ENCODE measurements around the gene EIF5A2. TPM values are rescaled to one million over a fixed set of nuclear protein-coding genes. Genes with fewer than 3 reads are reported as not detected.

Gene EIF5A2
- total RNA-seq, 1 experiment from 2014 or later, result 12.4 TPM

DNA sequence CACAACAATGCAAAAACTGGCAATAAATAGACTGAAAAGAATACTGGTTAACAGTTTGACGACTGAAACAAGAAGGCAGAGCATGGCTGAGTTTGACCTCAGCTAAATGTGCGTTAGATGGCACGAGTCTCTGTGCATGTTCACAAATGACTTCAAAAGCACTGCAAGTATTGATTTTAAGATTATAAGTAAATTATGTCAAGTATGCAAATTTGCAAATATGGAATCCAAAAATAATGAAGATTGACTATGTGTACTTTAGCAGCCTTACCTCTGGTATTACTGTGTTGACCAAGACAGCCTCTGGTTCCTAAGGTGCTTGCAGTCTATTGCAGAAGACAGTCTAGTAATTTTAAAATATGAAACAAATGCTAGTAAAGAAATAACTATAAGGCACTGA, 2.6 kb upstream of the EIF5A2 start:
- intact Hi-C loops (cut with micrococcal nuclease; ENCODE audit: unreplicated experiment), result no loop called here
- Histone ChIP-seq H3K9me3 (ENCODE audit: insufficient read depth, low read depth) (peaks cover 12% of the 10 kb centered on the region; the same call in 1 of the 2 replicates), H3K27me3 (ENCODE audit: insufficient read depth, low read depth) (no peaks in the 10 kb centered on the region), H3F3A (ENCODE audit: insufficient read depth, low read depth) (peaks cover 24% of the 10 kb centered on the region), H3K36me3 (ENCODE audit: low read depth) (no peaks in the 10 kb centered on the region), H4K20me1 (ENCODE audit: insufficient read depth) (no peaks in the 10 kb centered on the region), H3K4me2 (no peak overlapping the region), H3K79me2 (ENCODE audit: low read depth) (peaks cover 18% of the 10 kb centered on the region), H3K9me2 (ENCODE audit: insufficient read depth) (no peaks in the 10 kb centered on the region), H3K27ac (no peak overlapping the region), H2AFZ (no peak overlapping the region), H3K4me1 (replicated peaks; ENCODE audit: insufficient read depth) (peaks cover 24% of the 10 kb centered on the region), H3K4me3 (no peak overlapping the region)
- no peak for DNase-seq
- ChIA-PET POLR2A (ENCODE audit: unreplicated experiment) (no interaction called here), CTCF (no interaction called here)
- BruUV-seq (replicated peaks), result no TSS peak
- TF ChIP-seq, protein P1, sequence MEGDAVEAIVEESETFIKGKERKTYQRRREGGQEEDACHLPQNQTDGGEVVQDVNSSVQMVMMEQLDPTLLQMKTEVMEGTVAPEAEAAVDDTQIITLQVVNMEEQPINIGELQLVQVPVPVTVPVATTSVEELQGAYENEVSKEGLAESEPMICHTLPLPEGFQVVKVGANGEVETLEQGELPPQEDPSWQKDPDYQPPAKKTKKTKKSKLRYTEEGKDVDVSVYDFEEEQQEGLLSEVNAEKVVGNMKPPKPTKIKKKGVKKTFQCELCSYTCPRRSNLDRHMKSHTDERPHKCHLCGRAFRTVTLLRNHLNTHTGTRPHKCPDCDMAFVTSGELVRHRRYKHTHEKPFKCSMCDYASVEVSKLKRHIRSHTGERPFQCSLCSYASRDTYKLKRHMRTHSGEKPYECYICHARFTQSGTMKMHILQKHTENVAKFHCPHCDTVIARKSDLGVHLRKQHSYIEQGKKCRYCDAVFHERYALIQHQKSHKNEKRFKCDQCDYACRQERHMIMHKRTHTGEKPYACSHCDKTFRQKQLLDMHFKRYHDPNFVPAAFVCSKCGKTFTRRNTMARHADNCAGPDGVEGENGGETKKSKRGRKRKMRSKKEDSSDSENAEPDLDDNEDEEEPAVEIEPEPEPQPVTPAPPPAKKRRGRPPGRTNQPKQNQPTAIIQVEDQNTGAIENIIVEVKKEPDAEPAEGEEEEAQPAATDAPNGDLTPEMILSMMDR (conservative IDR thresholded peaks at IDR 0.05), result no peak
- no peak for TF ChIP-seq EZH2 (IDR thresholded peaks at IDR 0.05; ENCODE audit: low read depth)

DNA sequence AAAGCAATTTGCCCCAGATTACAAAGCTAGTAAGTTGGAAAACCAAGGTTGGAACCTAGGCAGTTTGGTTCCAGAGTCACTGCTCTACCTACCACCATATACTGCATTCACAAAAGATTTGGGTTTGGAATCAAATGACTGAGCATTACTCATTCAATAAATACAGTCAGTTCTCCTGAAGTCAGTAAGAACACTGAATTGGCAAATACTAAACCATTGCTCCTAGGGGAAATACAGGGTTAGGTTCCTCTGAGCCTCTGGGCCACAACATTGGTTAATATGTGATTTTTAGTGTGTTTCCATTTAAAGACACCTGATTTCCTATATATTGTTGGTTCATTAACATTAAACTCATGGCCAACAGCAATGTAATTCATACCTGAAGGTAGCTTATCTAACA, 2.1 kb upstream of the EIF5A2 start:
- DNase-seq, result no peak
- H4K20me1 ChIP-seq (ENCODE audit: insufficient read depth), result no peaks in the 10 kb centered on the region
- no peaks in the 10 kb centered on the region for H3K36me3 ChIP-seq (ENCODE audit: low read depth)
- peaks cover 23% of the 10 kb centered on the region for H3K79me2 ChIP-seq (ENCODE audit: low read depth)
- H3K9me3 ChIP-seq (ENCODE audit: insufficient read depth, low read depth), result peaks cover 12% of the 10 kb centered on the region; the same call in 1 of the 2 replicates
- H3K9me2 ChIP-seq (ENCODE audit: insufficient read depth), result no peaks in the 10 kb centered on the region
- BruUV-seq (replicated peaks), result no TSS peak
- no peak overlapping the region for H2AFZ ChIP-seq
- H3K4me1 ChIP-seq (replicated peaks; ENCODE audit: insufficient read depth), result peaks cover 29% of the 10 kb centered on the region
- CTCF ChIA-PET, result no interaction called here
- 0 out of 2 replicates have a peak overlapping the region, but pooled peaks have one; percentile 86 for H3K27ac ChIP-seq
- no peak overlapping the region for H3K4me3 ChIP-seq
- no peaks in the 10 kb centered on the region for H3K27me3 ChIP-seq (ENCODE audit: insufficient read depth, low read depth)
- peaks cover 24% of the 10 kb centered on the region for H3F3A ChIP-seq (ENCODE audit: insufficient read depth, low read depth)
- intact Hi-C loops (cut with micrococcal nuclease; ENCODE audit: unreplicated experiment), result no loop called here
- TF ChIP-seq, protein P1 (conservative IDR thresholded peaks at IDR 0.05), result no peak
- no peak for TF ChIP-seq EZH2 (IDR thresholded peaks at IDR 0.05; ENCODE audit: low read depth)
- H3K4me2 ChIP-seq, result no peak overlapping the region
- POLR2A ChIA-PET (ENCODE audit: unreplicated experiment), result no interaction called here

DNA sequence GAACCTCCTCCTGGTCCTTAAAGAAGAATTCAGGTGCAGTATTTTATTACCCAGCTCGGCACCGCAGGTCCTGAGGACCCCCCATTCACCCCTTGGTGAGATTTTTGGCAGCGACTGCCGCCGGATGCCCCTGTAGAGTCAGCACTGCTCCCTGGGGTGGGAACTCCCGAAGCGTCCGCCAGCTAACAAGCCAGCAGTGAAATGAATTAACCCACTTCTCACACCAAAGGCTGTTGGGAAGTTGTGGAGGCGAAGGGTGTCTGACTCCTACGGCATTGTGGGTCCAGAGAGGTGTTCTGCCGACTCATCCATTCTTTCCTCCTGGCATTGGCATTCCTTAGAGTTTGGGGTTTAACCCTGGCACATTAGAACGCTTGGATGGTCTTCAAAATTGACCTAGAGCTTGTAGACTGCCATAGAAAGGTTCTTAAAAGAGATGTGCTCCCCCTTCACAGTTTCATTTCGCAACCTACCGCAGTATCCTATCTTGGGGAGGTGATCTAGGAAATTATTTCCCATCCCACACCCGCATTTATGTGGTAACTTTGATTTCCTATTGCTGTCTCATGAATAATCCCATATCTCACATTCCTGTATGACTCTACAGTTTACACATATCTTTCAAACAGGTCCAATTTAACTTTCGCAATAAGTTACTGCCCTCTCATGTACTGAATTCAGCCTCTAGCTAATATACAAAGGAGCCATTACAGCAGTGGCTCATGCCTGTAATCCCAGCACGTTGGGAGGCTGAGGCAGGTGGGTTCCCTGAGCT, 879 bp upstream of the EIF5A2 start:
- Histone ChIP-seq H3K27ac (peak overlapping the region; percentile 86), H3K36me3 (ENCODE audit: low read depth) (no peaks in the 10 kb centered on the region), H3K4me1 (replicated peaks; ENCODE audit: insufficient read depth) (peaks cover 32% of the 10 kb centered on the region), H3K4me3 (peak overlapping the region; percentile 81; the same call in 1 of the 2 replicates), H3F3A (ENCODE audit: insufficient read depth, low read depth) (peaks cover 24% of the 10 kb centered on the region), H3K9me3 (ENCODE audit: insufficient read depth, low read depth) (peaks cover 12% of the 10 kb centered on the region; the same call in 1 of the 2 replicates), H3K9me2 (ENCODE audit: insufficient read depth) (no peaks in the 10 kb centered on the region), H4K20me1 (ENCODE audit: insufficient read depth) (no peaks in the 10 kb centered on the region), H3K4me2 (peak overlapping the region; percentile 94), H3K79me2 (ENCODE audit: low read depth) (peaks cover 27% of the 10 kb centered on the region), H3K27me3 (ENCODE audit: insufficient read depth, low read depth) (no peaks in the 10 kb centered on the region), H2AFZ (peak overlapping the region; percentile 97)
- POLR2A ChIA-PET (ENCODE audit: unreplicated experiment), result interaction anchor here (0.5 to 0.6 kb wide), 2 partner anchors 9 to 41 kb away, joined by 4 to 6 read pairs; no protein-coding TSS in a partner anchor
- TSS peak; percentile 79 for BruUV-seq (replicated peaks)
- TF ChIP-seq, protein P1 (conservative IDR thresholded peaks at IDR 0.05), result no peak
- TF ChIP-seq EZH2 (IDR thresholded peaks at IDR 0.05; ENCODE audit: low read depth), result no peak
- CTCF ChIA-PET, result interaction anchor here (0.6 kb wide), 1 partner anchor 1714 kb away, joined by 3 read pairs; no protein-coding TSS in a partner anchor
- peak; percentile 41 to 99 for DNase-seq
- intact Hi-C loops (cut with micrococcal nuclease; ENCODE audit: unreplicated experiment), result loop anchor here (5.0 kb wide), 1 partner anchor 37 kb away; the partner anchor contains the start of gene RPL22L1
